Smooth muscle cell (in vitro differentiated cells): ENCODE results near the gene EXOC2. TPM values are rescaled to one million over a fixed set of nuclear protein-coding genes. Genes with fewer than 3 reads are reported as not detected.

Experiments used
- DNase-seq: peaks from one replicate; lab custom pipeline; 2025; ENCODE audit not compliant: unreplicated experiment; lab: John Stamatoyannopoulos, UW
- H2AFZ ChIP-seq: fragments of 200-600 bp; sonication (generic); 2 replicates; pipeline ENCODE4 v1.6.0; 2016; ENCODE audit warnings: antibody characterized with exemption, low read depth, mild to moderate bottlenecking
- H3F3A ChIP-seq: fragments of 200-600 bp; sonication (generic); 2 replicates; pipeline ENCODE4 v1.6.0; 2017; ENCODE audit warnings: antibody characterized with exemption, low read depth
- H3K27ac ChIP-seq: fragments of 200-600 bp; sonication (generic); 2 replicates; pipeline ENCODE4 v1.5.1; 2016; ENCODE audit warnings: low read depth, mild to moderate bottlenecking
- H3K27me3 ChIP-seq: fragments of 200-600 bp; sonication (generic); 2 replicates; pipeline ENCODE4 v1.6.1; 2016; ENCODE audit warnings: low read depth, mild to moderate bottlenecking
- H3K36me3 ChIP-seq: fragments of 200-600 bp; sonication (generic); 2 replicates; pipeline ENCODE4 v1.5.1; 2016; ENCODE audit warnings: low read depth
- H3K4me1 ChIP-seq: fragments of 200-600 bp; sonication (generic); 2 replicates; pipeline ENCODE4 v1.5.1; 2016; ENCODE audit warnings: low read depth
- H3K4me2 ChIP-seq: fragments of 200-600 bp; sonication (generic); 2 replicates; pipeline ENCODE4 v1.6.0; 2016; ENCODE audit warnings: mild to moderate bottlenecking
- H3K4me3 ChIP-seq: fragments of 200-600 bp; sonication (generic); 2 replicates; pipeline ENCODE4 v1.5.1; 2016; ENCODE audit warnings: mild to moderate bottlenecking
- H3K79me2 ChIP-seq: fragments of 200-600 bp; sonication (generic); 2 replicates; pipeline ENCODE4 v1.6.0; 2016; ENCODE audit warnings: low read depth, mild to moderate bottlenecking
- H3K9ac ChIP-seq: fragments of 200-600 bp; sonication (generic); 2 replicates; pipeline ENCODE4 v1.6.0; 2016; ENCODE audit warnings: low read depth
- H3K9me3 ChIP-seq: fragments of 200-600 bp; sonication (generic); replicated peaks from 2 replicates; pipeline ENCODE4 v1.5.1; 2016; ENCODE audit warnings: low read depth
- H4K20me1 ChIP-seq: fragments of 200-600 bp; sonication (generic); 2 replicates; pipeline ENCODE4 v1.6.0; 2016; ENCODE audit warnings: low read depth
- WGBS: methylation state at CpG from one replicate; pipeline ENCODE4 v1.1.7; 2016; ENCODE audit warnings: low lambda C conversion rate; 5-methylcytosine and 5-hydroxymethylcytosine counted together
- polyA plus RNA-seq: library from polyadenylated mRNA; unstranded; fragments of >200 nt; fragmentation: Nextera tagmentation; extraction: Ambion mirVana; gene quantifications from 2 replicates; pipeline ENCODE4 v1.2.1, GENCODE V29; 2016
- total RNA-seq: library from RNA; depleted of rRNA; stranded (reverse); fragments of >200 nt; gene quantifications from 2 replicates; pipeline ENCODE4 v1.2.3, GENCODE V29; 2014
- TF ChIP-seq, protein P1 (sequence below): fragments of 200-600 bp; sonication (generic); IDR thresholded peaks from 2 replicates; pipeline ENCODE4 v1.5.1; 2017; ENCODE audit warnings: borderline replicate concordance, mild to moderate bottlenecking, antibody characterized with exemption; ENCODE audit not compliant: insufficient read depth, poor library complexity, severe bottlenecking

The EXOC2 gene
- total and polyA plus RNA-seq, 2 experiments from 2014 or later: 21.9 to 33.9 TPM

DNA sequence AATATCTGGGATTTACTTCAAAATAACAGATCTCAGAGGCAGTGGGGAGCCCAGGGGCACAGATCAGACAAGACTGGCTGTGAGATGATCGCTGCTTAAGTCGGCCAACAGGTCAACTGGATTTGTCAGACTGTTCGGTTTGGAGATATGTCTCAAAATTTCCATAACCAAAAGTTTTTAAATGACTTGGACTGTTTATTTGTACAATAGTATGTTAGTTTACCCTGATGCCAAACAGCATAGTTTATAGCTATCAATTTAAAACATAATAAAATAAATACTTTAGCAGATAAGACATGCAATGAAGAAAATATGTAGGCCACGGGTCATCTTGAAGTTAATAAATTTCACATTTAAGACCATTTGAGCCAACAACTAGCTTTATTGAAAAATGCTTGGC lies 174.7 kb downstream of the EXOC2 start:
- DNase-seq: no peak

DNA sequence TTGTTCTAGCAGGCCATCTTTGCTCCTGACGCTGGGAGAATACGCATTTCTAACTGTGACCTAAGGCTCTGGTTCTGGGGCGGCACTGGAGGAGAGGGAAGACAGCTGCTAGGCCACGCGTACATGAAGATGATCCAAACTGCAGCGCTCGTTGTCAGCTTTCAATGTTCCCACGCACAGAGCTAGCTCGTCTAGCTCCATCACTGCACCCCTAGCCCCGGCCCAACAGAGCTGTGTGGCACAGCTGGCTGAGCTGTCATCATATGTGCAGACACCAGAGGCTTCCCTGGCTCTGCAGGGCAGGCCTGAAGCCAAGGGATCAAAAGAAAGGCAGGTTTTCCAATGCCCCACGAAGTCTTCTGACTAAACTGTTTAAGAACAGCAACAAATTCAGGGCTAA lies 176.7 kb downstream of the EXOC2 start:
- WGBS: 96% methylated on average over 11 of the region's 11 CpGs
- Histone ChIP-seq H3F3A (no peaks in the 10 kb centered on the region), H3K27me3 (no peaks in the 10 kb centered on the region), H3K27ac (no peak overlapping the region), H3K79me2 (no peaks in the 10 kb centered on the region), H3K36me3 (no peaks in the 10 kb centered on the region), H3K9me3 (peaks cover 5% of the 10 kb centered on the region), H4K20me1 (peaks cover 5% of the 10 kb centered on the region), H3K9ac (no peak overlapping the region), H3K4me2 (no peak overlapping the region), H3K4me1 (no peaks in the 10 kb centered on the region), H3K4me3 (no peak overlapping the region), H2AFZ (no peak overlapping the region)
- TF ChIP-seq, protein P1, sequence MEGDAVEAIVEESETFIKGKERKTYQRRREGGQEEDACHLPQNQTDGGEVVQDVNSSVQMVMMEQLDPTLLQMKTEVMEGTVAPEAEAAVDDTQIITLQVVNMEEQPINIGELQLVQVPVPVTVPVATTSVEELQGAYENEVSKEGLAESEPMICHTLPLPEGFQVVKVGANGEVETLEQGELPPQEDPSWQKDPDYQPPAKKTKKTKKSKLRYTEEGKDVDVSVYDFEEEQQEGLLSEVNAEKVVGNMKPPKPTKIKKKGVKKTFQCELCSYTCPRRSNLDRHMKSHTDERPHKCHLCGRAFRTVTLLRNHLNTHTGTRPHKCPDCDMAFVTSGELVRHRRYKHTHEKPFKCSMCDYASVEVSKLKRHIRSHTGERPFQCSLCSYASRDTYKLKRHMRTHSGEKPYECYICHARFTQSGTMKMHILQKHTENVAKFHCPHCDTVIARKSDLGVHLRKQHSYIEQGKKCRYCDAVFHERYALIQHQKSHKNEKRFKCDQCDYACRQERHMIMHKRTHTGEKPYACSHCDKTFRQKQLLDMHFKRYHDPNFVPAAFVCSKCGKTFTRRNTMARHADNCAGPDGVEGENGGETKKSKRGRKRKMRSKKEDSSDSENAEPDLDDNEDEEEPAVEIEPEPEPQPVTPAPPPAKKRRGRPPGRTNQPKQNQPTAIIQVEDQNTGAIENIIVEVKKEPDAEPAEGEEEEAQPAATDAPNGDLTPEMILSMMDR: no peak
- DNase-seq: no peak

More for the DNA sequence above, 174.7 kb downstream of the EXOC2 start:
- no peaks in the 10 kb centered on the region for H3K79me2 ChIP-seq
- H3K4me1 ChIP-seq: no peaks in the 10 kb centered on the region
- no peaks in the 10 kb centered on the region for H3K36me3 ChIP-seq
- TF ChIP-seq, protein P1: no peak
- peaks cover 5% of the 10 kb centered on the region for H4K20me1 ChIP-seq
- no peak overlapping the region for H3K4me2 ChIP-seq
- no peak overlapping the region for H2AFZ ChIP-seq
- no peak overlapping the region for H3K4me3 ChIP-seq
- H3K27ac ChIP-seq: no peak overlapping the region
- no peak overlapping the region for H3K9ac ChIP-seq
- H3K9me3 ChIP-seq: peaks cover 5% of the 10 kb centered on the region
- no peaks in the 10 kb centered on the region for H3K27me3 ChIP-seq
- WGBS: 95% methylated on average over 4 of the region's 4 CpGs
- no peaks in the 10 kb centered on the region for H3F3A ChIP-seq

DNA sequence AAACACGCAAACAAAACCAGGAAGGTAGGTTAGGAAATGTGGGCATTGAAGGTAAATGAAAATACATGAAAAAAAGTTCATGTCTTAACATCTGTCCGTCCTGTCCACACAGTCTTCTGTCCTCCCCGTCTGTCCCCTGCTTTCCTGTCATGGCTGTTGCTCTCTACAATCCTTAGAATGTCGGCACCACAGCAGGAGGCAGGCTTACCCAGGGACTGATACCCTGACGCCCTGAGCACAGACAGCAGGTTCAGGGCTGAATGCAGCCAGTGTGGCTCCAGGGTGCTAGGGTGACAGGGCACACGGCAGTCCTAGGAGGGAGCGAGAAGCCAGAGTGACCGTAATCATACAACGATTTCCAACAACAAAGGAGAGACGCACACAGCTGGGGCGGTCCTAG lies 177.7 kb downstream of the EXOC2 start:
- peaks cover 5% of the 10 kb centered on the region for H4K20me1 ChIP-seq
- H3F3A ChIP-seq: no peaks in the 10 kb centered on the region
- no peaks in the 10 kb centered on the region for H3K27me3 ChIP-seq
- no peak overlapping the region for H3K9ac ChIP-seq
- no peaks in the 10 kb centered on the region for H3K36me3 ChIP-seq
- no peaks in the 10 kb centered on the region for H3K79me2 ChIP-seq
- no peak overlapping the region for H2AFZ ChIP-seq
- TF ChIP-seq, protein P1: no peak
- H3K4me2 ChIP-seq: no peak overlapping the region
- DNase-seq: no peak
- no peak overlapping the region for H3K4me3 ChIP-seq
- peaks cover 5% of the 10 kb centered on the region for H3K9me3 ChIP-seq
- no peaks in the 10 kb centered on the region for H3K4me1 ChIP-seq
- 85% methylated on average over 11 of the region's 11 CpGs for WGBS
- H3K27ac ChIP-seq: no peak overlapping the region

DNA sequence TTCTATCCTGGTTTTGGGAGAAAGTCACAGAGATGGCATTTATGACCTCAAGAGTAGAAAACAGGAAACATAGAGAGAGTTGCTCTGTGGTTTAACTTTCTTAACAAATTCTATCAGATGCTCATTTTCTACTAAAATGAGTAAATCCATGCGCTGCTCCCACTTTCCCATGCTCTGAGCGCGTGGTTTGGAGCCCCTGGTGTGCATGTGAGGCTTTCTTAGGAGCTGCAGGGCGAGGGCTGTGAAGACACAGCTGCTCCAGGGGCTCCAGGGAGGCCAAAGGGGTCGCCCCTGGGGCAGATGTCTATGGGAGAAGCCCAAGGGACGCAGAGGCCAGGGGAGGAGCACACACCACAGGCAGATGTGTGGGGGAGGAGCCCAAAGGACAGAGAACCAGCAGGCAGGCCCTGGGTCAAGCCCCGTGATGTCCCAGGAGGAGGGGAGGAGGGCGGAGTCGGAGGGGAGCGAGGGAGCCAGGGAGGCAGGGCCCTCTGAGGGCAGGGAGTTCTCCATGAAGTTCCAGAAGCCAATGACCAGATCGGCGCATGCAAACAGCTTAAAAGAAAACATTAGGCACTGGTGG lies 178.5 kb downstream of the EXOC2 start:
- TF ChIP-seq, protein P1: no peak
- Histone ChIP-seq H3F3A (no peaks in the 10 kb centered on the region), H3K4me1 (no peaks in the 10 kb centered on the region), H3K9ac (no peak overlapping the region), H3K4me3 (no peak overlapping the region), H3K36me3 (no peaks in the 10 kb centered on the region), H3K27ac (no peak overlapping the region), H4K20me1 (peaks cover 5% of the 10 kb centered on the region), H2AFZ (no peak overlapping the region), H3K4me2 (no peak overlapping the region), H3K27me3 (no peaks in the 10 kb centered on the region), H3K79me2 (no peaks in the 10 kb centered on the region), H3K9me3 (peaks cover 5% of the 10 kb centered on the region)
- 86% methylated on average over 12 of the region's 12 CpGs for WGBS
- DNase-seq: no peak
